AG04449 (cell line): ENCODE data around the gene DRD2.

Experiments
- CTCF ChIA-PET: fragments of 350-600 bp; formaldehyde crosslinking; extraction: SDS; loops from one replicate; lab custom pipeline; 2021; ENCODE audit warnings: antibody characterized with exemption; lab: Yijun Ruan, JAX
- POLR2A ChIA-PET: fragments of 400-600, 350-600 bp; formaldehyde crosslinking; extraction: SDS; loops from one replicate; lab custom pipeline; 2020; ENCODE audit warnings: antibody characterized with exemption, inconsistent platforms; lab: Yijun Ruan, JAX
- DNase-seq: peaks from one replicate; pipeline ENCODE4 v3.0.0-alpha.2; 2010; ENCODE audit warnings: low read depth, low spot score
- H3K4me3 ChIP-seq: 2 replicates; pipeline ENCODE4 v1.5.1; 2011; ENCODE audit warnings: low read depth, mild to moderate bottlenecking, control low read depth, low read length
- TF ChIP-seq, protein P1 (sequence below): IDR thresholded peaks from one replicate; pipeline ENCODE4 v1.5.1; 2011; ENCODE audit warnings: mild to moderate bottlenecking, moderate library complexity, low read length, control low read depth, inconsistent platforms; ENCODE audit not compliant: insufficient read depth; ENCODE audit errors: missing control alignments

The DRD2 gene

DNA sequence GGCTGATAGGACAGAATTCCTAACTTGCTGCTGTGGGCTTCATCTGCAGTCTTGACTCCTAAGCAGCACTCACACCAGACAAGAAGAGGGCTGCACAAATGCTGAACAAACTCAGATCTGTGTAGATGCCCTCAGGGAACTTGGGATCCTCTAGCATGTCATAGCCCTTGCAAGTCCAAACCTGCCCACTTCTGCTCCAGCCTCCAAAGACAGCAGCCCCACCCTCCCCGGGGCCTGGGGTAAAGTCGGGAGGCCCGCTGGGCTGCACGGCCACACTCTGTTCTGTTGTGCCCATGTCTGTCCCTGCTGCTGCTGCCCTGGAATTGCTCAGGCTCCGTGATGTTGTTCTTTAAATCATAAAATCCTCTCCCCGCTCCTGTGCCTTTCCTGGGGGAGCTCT, 28.3 kb downstream of the DRD2 start:
- POLR2A ChIA-PET: no interaction called here

DNA sequence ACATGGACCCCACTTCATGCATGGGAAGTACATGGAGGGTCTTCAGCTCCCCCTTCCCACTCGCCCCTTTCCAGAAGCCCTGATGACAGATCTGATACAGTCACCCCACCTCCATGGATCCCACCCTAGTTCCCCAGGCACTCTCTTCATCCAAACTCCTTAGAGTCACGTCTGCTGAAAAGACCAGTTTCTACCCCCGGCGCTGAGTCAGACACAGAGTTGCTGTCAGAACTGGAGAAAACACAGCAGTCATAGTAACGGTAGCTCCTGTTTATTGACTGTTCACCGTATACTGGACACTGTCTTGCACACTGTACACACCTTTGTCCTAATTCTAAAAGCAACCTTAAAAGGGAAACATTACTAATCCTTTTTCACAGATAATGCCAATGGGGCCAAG, 29.1 kb downstream of the DRD2 start:
- ChIA-PET POLR2A (no interaction called here), CTCF (no interaction called here)
- no peak for DNase-seq
- TF ChIP-seq, protein P1, sequence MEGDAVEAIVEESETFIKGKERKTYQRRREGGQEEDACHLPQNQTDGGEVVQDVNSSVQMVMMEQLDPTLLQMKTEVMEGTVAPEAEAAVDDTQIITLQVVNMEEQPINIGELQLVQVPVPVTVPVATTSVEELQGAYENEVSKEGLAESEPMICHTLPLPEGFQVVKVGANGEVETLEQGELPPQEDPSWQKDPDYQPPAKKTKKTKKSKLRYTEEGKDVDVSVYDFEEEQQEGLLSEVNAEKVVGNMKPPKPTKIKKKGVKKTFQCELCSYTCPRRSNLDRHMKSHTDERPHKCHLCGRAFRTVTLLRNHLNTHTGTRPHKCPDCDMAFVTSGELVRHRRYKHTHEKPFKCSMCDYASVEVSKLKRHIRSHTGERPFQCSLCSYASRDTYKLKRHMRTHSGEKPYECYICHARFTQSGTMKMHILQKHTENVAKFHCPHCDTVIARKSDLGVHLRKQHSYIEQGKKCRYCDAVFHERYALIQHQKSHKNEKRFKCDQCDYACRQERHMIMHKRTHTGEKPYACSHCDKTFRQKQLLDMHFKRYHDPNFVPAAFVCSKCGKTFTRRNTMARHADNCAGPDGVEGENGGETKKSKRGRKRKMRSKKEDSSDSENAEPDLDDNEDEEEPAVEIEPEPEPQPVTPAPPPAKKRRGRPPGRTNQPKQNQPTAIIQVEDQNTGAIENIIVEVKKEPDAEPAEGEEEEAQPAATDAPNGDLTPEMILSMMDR: no peak
- no peak overlapping the region for H3K4me3 ChIP-seq

More for the DNA sequence above, 28.3 kb downstream of the DRD2 start:
- no peak for DNase-seq
- no peak overlapping the region for H3K4me3 ChIP-seq
- CTCF ChIA-PET: no interaction called here
- TF ChIP-seq, protein P1: no peak

DNA sequence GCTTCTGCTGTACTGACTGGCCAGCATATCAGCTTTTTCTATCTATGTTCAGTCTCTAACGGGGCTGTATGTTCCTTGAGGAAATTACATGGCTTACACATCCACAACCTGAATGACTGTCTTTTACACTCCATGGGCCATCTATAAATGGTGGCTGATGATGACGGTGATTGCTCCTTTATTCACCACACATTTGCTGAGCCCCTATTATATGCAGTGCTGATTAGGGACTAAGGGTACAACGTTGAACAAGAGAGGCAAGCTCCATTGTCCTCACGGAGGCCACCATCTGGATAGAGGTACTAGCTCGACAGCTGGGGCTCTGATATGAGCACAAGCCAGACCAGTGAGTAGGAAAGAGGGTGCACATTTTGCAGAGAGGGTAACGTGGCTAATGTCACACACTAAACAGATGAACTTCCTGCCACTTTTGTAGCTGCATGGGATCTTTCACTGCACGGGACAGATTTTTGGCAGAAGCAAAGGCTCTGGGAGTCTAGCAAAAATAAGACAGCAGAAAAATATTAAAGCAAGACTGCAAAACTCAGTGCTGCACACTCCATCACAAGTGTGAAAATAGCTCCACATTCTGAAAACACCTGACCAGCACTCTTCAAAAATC, 30.6 kb downstream of the DRD2 start:
- POLR2A ChIA-PET: no interaction called here

DNA sequence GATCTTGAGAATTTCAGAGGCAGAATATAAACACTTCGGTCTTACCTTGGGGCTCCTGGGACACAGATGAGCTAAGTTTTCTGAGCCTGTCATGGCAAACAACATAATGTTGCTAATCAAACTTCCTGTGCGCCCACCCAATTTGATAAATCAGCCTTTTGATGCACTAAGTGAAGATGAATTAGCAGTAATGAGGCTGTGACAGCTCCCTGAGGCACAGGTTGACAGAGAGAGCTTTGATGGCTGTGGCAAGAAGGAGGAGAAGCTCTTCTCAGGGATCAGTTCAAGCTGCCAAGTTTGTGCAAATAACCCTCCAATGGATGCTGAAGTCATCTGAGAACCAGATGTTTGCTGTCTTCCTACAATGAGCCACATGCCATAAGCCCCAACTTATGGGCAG, 34.4 kb downstream of the DRD2 start:
- ChIA-PET POLR2A (no interaction called here), CTCF (no interaction called here)
- no peak overlapping the region for H3K4me3 ChIP-seq
- TF ChIP-seq, protein P1: no peak
- DNase-seq: no peak

More for the DNA sequence above, 30.6 kb downstream of the DRD2 start:
- no peak overlapping the region for H3K4me3 ChIP-seq
- TF ChIP-seq, protein P1: no peak
- CTCF ChIA-PET: no interaction called here
- DNase-seq: no peak

DNA sequence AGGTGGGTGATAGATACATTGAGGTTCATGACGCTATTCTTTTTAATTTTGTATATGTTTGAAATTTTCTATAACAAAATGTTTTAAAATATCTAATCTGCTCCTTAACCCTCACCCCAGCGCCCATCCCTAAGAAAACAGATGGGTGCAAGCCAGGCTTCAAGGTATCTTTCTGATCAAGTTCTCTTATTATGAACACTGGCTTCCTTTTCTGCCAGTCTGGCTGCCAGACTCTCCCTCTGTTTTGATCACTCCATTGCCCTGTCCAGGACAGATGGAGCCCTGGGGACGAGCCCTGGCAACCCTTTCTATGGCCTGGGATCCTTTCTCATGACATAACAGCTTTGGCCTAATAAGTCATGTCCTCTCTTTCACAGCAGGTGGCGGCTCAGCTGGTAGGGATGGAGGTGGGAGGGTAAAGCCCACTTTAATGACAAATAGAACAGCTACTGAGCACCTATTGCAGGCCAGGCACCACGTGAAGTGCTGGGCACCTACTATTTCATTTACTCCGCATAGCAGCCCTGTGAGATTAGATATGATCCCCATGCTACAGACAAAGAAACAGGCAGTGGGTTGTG, 38.4 kb downstream of the DRD2 start:
- TF ChIP-seq, protein P1: no peak
- CTCF ChIA-PET: no interaction called here
- H3K4me3 ChIP-seq: no peak overlapping the region
- POLR2A ChIA-PET: no interaction called here
- no peak for DNase-seq

DNA sequence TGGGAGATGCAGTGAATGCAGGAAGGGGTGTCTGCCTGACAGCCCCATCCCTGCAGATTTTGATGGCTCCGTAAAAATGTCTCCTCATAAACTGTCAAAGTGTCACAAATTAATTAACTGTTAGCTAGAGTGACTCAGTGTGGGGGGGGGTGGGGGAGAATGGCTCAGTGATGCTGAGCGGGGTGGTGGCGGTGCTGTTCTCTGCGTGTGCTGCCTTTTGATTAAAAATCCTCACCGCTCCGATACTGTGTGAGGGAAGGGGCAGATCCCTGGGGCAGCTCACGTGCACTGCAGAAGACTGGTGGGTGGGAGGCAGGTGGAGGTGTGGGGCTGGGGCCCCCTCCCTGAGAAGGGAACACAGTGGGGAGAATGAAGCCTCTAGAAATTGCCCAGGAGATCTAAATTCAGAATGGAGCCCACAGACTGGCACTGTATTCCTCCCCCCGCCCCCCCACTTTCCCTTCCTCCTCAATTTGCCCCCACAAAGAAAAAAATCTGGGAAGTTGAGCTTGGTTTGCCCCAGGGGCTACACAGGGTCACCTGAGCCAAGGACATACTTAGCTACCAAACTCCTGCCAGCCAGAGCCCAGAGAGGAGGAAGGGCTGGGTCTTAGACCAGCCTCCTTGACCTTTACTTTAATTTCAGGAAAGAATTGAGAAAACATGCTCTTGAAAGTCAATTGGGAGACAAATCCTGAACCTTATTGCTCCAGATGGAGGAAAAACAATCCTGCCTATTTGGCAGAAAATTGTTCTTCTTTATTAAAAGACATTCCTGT, 39.8 kb downstream of the DRD2 start:
- H3K4me3 ChIP-seq: no peak overlapping the region
- TF ChIP-seq, protein P1: no peak
- no peak for DNase-seq
- ChIA-PET POLR2A (no interaction called here), CTCF (no interaction called here)
